H1 (cell line): Measurements from ENCODE around the gene SPR. TPM values are rescaled to one million over a fixed set of nuclear protein-coding genes. Genes with fewer than 3 reads are reported as not detected.

Experiments
- ASH2L ChIP-seq: fragments of 200-600, 300-600 bp; sonication (generic); IDR thresholded peaks from one replicate; pipeline ENCODE4 v1.7.1; 2017; ENCODE audit warnings: low read length
- BACH1 ChIP-seq: IDR thresholded peaks from 2 replicates; pipeline ENCODE4 v1.6.1; 2012; ENCODE audit warnings: low read length, improper control_type of control experiment
- CBX8 ChIP-seq: fragments of 300-800, 300-1000 bp; sonication (generic); IDR thresholded peaks from 2 replicates; pipeline ENCODE4 v1.7.1; 2016; ENCODE audit warnings: low read depth, low read length, borderline replicate concordance
- CHD1 ChIP-seq: IDR thresholded peaks from 2 replicates; pipeline ENCODE4 v1.6.1; 2012; ENCODE audit warnings: low read depth, low read length, improper control_type of control experiment
- EZH2 ChIP-seq: fragments of 200-600 bp; sonication (generic); IDR thresholded peaks from 2 replicates; pipeline ENCODE4 v1.7.1; 2012; ENCODE audit warnings: low read depth, mild to moderate bottlenecking, moderate library complexity, low read length, inconsistent platforms; ENCODE audit not compliant: severe bottlenecking
- FOSL1 ChIP-seq: IDR thresholded peaks from 2 replicates; pipeline ENCODE4 v1.6.1; 2011; ENCODE audit warnings: mild to moderate bottlenecking, low read depth, low read length, moderate library complexity; ENCODE audit not compliant: insufficient read depth
- GABPA ChIP-seq: IDR thresholded peaks from 2 replicates; pipeline ENCODE4 v1.6.1; 2011; ENCODE audit warnings: mild to moderate bottlenecking, low read length, moderate library complexity, borderline replicate concordance; ENCODE audit not compliant: insufficient read depth
- GTF2F1 ChIP-seq: IDR thresholded peaks from 2 replicates; pipeline ENCODE4 v1.6.1; 2012; ENCODE audit warnings: low read depth, low read length, improper control_type of control experiment, borderline replicate concordance
- JUN ChIP-seq: IDR thresholded peaks from 2 replicates; pipeline ENCODE4 v1.6.1; 2011; ENCODE audit warnings: low read depth, mild to moderate bottlenecking, improper control_type of control experiment, low read length
- KDM4A ChIP-seq: IDR thresholded peaks from one replicate; pipeline ENCODE4 v1.7.1; 2012; ENCODE audit warnings: low read depth, mild to moderate bottlenecking, moderate library complexity, low read length, inconsistent platforms; ENCODE audit not compliant: severe bottlenecking
- NRF1 ChIP-seq: IDR thresholded peaks from 2 replicates; pipeline ENCODE4 v1.6.1; 2011; ENCODE audit warnings: mild to moderate bottlenecking, low read depth, low read length, improper control_type of control experiment
- PHF8 ChIP-seq: fragments of 200-600 bp; sonication (generic); conservative IDR thresholded peaks from 2 replicates; pipeline ENCODE4 v1.7.1; 2012; ENCODE audit warnings: low read depth, mild to moderate bottlenecking, inconsistent platforms, low read length, moderate library complexity
- RFX5 ChIP-seq: IDR thresholded peaks from 2 replicates; pipeline ENCODE4 v1.6.1; 2011; ENCODE audit warnings: low read depth, low read length, improper control_type of control experiment, borderline replicate concordance
- SAP30 ChIP-seq: fragments of 300-600 bp; sonication (generic); IDR thresholded peaks from 2 replicates; pipeline ENCODE4 v1.7.1; 2012; ENCODE audit warnings: low read length, moderate library complexity, mild to moderate bottlenecking, inconsistent platforms; ENCODE audit not compliant: insufficient read depth, insufficient replicate concordance
- SIRT6 ChIP-seq: IDR thresholded peaks from one replicate; pipeline ENCODE4 v1.7.1; 2012; ENCODE audit warnings: low read length, inconsistent platforms
- SP1 ChIP-seq: IDR thresholded peaks from 2 replicates; pipeline ENCODE4 v1.6.1; 2011; ENCODE audit warnings: low read depth, low read length
- TBP ChIP-seq: IDR thresholded peaks from 2 replicates; pipeline ENCODE4 v1.6.1; 2011; ENCODE audit warnings: low read depth, low read length, improper control_type of control experiment
- TCF12 ChIP-seq: IDR thresholded peaks from 2 replicates; pipeline ENCODE4 v1.6.1; 2011; ENCODE audit warnings: low read depth, mild to moderate bottlenecking, low read length
- YY1 ChIP-seq: IDR thresholded peaks from 2 replicates; pipeline ENCODE4 v1.6.1; 2011; ENCODE audit warnings: low read depth, mild to moderate bottlenecking, low read length
- polyA plus RNA-seq, 7 experiments: library from polyadenylated mRNA; depleted of rRNA in 3 of 7; stranded (reverse) in 5 of 7; unstranded in 2 of 7; fragments of >200 nt in 5 of 7; fragments of 200-250 nt in 2 of 7; gene quantifications; 1 replicate in 5 of 7; 2 replicates in 1 of 7; 4 replicates in 1 of 7; pipeline versions ENCODE4 v1.2.1 to v1.2.3, GENCODE V29; 2011 to 2013; ENCODE audit warnings: missing spikeins in 2 of 7, mixed read lengths in 2 of 7
- total RNA-seq: library from RNA; stranded (reverse); fragmentation: NEBNext Ultra II Directional; extraction: Animal tissue kit (Norgen Biotek cat#: 25700); gene quantifications from 2 replicates; pipeline ENCODE4 v1.2.1, GENCODE V29; 2021

Gene SPR
- total and polyA plus RNA-seq, 2 of the 8 experiments (the other 6 are each of a cell fraction or from before 2014, with no cell fraction given), result 4.5 to 11.5 TPM

GRCh38 chr2:72920318-72921087 is 33.3 kb downstream of the SPR start (continued):
- peak; percentile 90 for TF ChIP-seq SP1
- peak; percentile 61 for TF ChIP-seq ASH2L
- peak; percentile 72 for TF ChIP-seq GABPA
- TF ChIP-seq SAP30, result no peak
- TF ChIP-seq KDM4A, result peak; percentile 64
- no peak for TF ChIP-seq NRF1
- no peak; the same call in 1 of the 2 replicates for TF ChIP-seq RFX5
- peak; percentile 38; the same call in 1 of the 2 replicates for TF ChIP-seq YY1
- no peak for TF ChIP-seq FOSL1
- no peak for TF ChIP-seq TBP
- peak; percentile 96; the same call in 1 of the 2 replicates for TF ChIP-seq CBX8
- no peak for TF ChIP-seq BACH1
- peak; percentile 98 for TF ChIP-seq EZH2
- no peak for TF ChIP-seq PHF8
- TF ChIP-seq JUN, result no peak
- no peak for TF ChIP-seq SIRT6
- TF ChIP-seq TCF12, result 0 out of 2 replicates have a peak, but pooled peaks have one; percentile 14
- no peak for TF ChIP-seq GTF2F1
- no peak for TF ChIP-seq CHD1
